CD4-positive, alpha-beta T cell treated with Interleukin-15 for 4 hours (primary cell): ENCODE results near the gene CASP9.
"Not testable (repeated sequence)": the region's sequence is repeated elsewhere in the genome, so short reads cannot be mapped to it uniquely, and the experiment has no call there.

Source experiments
- DNase-seq: peaks from one replicate; pipeline ENCODE4 v3.0.0-alpha.2; 2020; ENCODE audit warnings: low spot score

Gene CASP9

GRCh38 chr1:15469361-15469760 is 54.7 kb downstream of the CASP9 start:
- DNase-seq, result no peak

DNA sequence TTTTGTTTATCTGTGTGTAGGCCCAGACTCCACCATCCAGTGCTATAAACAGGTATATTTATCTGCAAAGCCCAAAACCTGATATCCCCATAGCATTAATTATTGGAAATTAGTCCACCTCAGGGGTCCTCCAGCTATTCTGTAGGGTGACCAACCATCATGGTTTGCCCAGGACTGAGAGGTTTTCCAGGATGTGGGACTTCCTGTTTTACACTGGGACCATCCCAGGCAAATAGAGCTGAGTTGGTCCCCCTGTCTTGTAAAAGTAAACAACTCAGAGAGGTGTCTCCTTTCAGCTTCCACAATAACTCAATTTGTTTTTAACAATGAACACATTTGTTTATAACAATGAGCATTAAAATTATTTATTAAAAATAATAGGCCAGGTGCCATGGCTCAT is 55.9 kb downstream of the CASP9 start:
- no peak for DNase-seq

GRCh38 chr1:15466955-15467625 is 56.9 kb downstream of the CASP9 start:
- not testable (repeated sequence) for DNase-seq

DNA sequence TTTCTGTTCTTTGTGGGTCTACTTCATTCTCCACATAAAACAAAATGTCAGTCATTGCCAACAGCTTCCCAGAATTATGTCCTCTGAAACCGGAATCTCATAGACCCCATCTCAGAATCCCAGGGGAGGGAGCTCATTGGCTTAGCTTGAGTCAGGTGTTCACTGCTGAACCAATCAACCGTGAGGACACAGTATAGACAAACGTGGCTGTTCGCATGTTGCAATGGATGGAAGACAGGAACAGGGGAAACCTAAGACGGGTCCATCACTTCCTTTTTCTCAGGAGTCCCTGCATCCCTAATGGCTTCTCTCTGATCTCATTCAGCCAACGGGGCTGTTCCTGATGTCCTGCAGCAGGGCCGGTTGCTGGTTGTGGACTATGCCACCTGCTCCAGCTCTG is 58.3 kb downstream of the CASP9 start:
- DNase-seq, result no peak

DNA sequence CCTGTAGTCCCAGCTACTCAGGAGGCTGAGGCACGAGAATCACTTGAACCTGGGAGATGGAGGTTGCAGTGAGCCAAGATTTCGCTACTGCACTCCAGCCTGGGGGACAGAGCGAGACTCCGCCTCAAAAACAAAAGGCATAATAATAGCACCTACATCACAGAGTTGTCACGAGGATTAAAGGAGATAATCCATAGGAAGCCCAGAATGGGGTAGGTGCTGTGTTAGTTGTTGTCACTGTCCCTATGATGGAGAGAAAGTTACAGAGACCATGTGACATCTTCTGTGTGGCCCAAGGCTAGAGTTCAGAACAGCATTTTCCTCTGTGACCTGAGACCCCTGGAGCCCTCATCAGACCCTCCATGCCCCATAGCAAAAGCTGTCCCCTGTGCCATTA is 60.1 kb downstream of the CASP9 start:
- not testable (repeated sequence) for DNase-seq

DNA sequence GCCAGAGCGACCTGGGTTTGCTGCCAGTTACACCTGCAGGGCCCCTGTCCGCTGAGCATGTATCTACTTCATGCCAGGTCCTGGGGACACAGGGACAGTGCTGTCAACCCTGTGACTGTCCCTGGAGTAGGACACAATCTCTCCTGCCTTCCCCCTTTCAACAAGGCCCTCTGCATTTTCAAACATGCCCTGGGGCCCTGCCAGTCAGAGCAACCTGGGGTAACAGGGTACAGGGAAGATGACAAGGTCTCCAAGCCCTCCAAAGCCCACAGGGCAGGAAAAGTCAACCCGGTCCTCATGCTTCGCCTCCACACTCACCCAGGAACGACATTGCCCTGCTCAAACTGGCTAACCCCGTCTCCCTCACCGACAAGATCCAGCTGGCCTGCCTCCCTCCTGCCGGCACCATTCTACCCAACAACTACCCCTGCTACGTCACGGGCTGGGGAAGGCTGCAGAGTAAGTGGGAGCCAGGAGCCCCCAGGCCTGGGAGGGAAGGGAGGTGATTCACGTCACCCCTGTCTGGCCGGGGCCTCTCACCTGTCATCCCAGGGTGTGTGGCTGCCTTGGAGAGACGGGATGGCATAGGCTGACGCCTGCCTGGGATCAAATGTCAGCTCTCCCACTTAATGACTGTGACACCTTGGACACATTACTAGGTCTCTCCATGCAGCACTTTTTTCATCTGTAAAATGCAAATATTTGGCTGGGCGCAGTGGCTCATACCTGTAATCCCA is 60.8 kb downstream of the CASP9 start:
- DNase-seq, result not testable (repeated sequence)

GRCh38 chr1:15460708-15461095 is 63.3 kb downstream of the CASP9 start:
- no peak for DNase-seq

- no peak for DNase-seq
These were observed 64.0 kb downstream of the CASP9 start for GRCh38 chr1:15459771-15460707.

GRCh38 chr1:15458388-15458787 is 65.6 kb downstream of the CASP9 start:
- not testable (repeated sequence) for DNase-seq

DNA sequence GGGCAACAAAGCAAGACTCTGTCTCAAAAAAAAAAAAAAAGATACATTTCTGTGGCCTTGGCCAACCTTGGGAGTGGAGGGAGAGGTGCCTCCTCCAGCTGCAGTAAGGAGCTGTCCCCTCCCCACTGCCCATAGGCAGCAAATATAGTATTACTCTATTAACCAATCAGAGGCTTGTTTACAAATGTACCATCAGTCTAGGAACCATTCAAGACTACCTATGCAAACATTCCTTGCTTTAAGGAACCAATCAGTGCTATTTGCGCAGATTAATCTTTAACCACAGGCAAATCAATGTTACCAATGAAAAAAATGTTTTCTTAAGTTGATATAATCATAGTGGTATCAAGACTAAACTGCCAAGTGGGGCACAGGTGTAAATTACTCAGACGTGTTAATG is 66.4 kb downstream of the CASP9 start:
- DNase-seq, result no peak

DNA sequence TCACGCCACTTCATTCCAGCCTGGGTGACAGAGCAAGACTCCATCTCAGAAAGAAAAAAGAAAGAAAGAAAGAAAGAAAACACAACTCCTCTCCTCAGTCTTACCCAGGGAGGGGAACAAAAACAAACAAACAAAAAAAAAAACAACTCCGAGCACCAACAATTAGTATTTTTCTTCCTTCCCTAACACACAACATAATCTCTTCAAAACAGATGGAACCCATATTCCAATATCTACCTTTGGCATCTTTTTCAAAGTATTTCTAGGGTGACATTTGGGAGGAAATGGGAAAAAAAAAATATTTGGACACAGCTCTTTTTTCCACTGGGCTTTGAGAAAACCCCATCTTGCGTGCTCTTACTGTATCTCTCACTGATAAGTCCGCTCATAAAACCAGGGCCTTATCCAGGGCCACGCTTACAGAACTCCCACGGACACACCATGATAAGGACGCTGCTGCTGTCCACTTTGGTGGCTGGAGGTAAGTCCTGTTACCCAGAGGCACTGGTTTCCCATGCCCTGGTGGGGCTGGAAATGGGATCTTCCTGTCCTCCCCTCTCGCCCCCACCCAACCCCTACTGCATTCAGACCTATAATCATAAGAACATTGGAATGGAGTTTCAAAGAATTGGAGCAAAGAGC is 67.6 kb downstream of the CASP9 start, which contains the start of gene CELA2A:
Gene CELA2A (plus strand): TSS at position 420 of the 642 bp plus-strand sequence. CDS start 22 bp downstream, at position 442.
- no peak for DNase-seq

DNA sequence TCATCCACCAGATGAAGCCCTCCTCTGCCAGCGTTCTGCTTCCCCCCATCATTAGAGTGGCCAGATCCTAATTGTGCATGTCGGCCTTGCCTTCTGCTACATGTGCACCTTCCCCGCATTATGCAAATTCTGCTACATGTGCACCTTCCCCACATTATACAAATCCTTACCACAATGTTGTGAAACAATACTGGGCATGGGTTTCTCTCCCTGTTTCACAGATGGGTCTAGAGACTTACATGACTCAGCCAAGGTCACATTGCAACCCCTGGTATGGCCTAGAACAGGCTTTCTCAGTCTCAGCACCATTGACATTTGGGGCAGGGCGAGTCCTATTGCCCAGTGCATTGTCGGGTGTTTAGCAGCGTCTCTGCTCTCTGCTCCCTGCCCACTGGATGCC is 68.5 kb downstream of the CASP9 start:
- no peak for DNase-seq

DNA sequence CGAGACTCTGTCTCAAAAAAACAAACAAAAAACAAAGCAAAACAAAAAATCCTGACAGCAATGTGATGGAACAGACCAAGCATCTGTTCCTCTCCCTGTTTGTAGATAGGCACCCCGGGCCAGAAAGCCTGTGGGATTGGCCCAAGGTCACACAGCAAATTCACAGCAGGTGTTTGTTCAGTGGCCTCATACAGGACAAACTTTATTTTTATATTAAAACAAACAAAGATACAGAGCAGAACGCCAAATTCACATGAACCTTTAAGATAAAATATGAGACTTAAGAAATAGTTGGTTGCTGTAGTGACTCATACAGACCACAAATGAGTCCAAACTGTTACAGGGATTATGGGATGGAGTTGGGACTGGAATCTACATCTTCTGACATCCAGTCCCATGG is 69.8 kb downstream of the CASP9 start:
- no peak for DNase-seq

- DNase-seq, result no peak
These were observed 70.3 kb downstream of the CASP9 start for GRCh38 chr1:15453734-15454133.

DNA sequence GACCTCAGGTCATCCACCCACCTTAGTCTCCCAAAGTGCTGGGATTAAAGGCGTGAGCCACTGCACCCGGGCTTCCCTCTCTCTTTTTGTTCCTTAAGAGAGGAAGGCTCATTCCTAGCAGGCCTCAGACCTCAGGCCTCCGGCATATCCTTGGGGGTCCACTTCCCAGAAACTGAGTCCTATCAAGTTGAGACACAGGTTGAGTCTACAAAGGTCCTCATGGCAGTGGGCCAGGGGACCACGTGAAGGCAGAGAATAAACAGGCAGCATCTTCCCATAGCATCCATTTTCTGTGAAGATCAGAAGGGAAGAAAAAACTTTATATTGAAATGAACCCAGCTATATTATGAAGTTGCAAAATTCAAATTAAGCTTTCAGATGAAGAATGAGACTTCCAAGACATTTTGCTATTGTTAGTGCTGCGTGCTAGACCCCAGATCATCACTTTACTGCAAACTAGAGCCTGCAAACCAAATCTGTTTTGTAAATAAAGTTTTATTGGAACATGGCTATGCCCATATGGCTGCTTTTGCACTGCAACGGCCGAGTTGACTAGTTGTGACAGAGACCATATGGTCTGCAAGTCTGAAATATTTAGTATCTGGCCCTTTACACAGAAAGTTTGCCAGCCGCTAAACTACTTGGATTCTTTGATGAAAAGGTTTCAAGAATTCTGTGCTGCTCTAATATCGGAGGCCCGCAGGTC is 71.0 kb downstream of the CASP9 start:
- DNase-seq, result no peak

DNA sequence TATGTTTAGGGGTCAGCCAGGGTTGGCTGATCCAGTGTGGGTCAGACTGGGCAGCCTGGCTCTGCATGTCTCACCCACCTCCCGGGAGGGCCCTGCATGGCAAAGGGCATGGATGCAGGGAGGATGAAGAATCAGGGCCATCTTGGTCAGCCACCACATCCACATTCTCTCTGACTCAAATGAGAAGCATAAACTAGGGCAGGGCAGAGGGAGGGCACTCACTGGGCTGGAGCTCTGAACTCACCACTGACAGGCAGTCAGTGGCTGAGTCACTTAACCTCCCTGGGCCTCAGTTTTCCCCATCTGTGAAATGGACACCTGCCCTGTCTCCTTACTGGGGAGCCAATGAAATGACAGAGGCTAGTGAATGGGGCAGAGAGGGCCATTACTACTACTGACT is 71.8 kb downstream of the CASP9 start:
- DNase-seq, result no peak

DNA sequence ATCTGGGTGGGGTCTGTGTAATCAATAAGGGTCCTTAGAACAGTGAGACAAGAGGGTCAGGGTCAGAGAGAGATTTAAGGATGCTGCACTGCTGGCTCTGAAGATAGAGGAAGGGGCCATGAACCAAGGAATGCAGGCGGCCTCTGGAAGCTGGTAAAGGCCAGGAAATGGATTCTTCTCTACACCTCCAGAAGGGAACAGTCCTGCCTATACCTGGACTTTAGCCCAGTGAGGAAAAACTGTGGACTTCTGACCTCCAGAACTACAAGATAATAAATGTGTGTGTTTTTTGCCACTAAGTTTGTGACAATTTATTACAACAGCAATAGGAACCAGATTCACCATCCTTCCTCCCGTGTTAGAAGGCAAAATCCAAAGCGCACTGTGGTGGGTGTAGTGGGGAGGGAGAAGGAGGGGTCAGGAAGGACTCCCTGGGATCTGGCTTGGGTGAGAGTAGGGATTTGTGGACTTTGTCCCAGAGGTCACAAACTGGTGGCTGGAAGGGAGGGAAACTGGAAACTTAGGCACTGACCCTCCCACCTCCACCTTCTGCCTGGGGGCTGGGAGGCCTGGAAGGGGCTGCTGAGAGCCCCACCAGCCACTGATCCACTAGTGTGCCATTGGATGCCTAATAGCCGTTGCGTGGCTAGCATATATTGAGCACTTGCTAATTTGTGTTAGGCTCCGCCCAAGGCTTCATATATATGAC is 72.8 kb downstream of the CASP9 start:
- DNase-seq, result no peak

DNA sequence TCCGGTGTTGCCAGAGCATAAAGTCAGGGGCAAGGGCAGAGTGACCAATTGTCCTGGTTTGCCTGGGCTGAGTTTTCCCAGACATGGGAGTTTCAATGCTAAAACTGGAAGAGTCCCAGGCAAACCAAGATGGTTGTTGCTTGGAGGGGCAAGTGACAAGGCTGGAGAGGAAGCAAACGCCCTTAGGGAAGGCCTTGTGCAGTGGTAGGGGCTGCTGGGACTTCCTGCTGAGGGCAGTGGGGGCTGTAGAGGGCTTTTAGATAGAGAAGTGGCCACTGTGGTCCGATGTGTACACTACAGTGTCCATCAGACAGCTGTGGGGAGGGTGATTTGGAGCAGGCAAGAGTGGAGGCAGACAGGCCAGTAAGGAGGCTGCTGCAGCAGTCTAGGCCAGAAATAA is 74.4 kb downstream of the CASP9 start:
- no peak for DNase-seq

GRCh38 chr1:15448877-15449462 is 75.0 kb downstream of the CASP9 start:
- no peak for DNase-seq

GRCh38 chr1:15446212-15446611 is 77.8 kb downstream of the CASP9 start:
- no peak for DNase-seq
